WTC11 (cell line): Measurements from ENCODE around the gene SHISA9. TPM values are rescaled to one million over a fixed set of nuclear protein-coding genes. Genes with fewer than 3 reads are reported as not detected.
A peak's percentile ranks its signal among the peaks of the same experiment; 100 is the strongest.

Experiments used
- ATAC-seq: fragments of 200-7000 bp; cut with Tn5 transposase; 2 replicates; pipeline ENCODE4 v1.10.0; 2021; ENCODE audit warnings: mild to moderate bottlenecking, moderate library complexity
- CTCF ChIA-PET: fragments of 300-600 bp; sonication (Branson Sonifier 250); formaldehyde crosslinking; loops from one replicate; lab custom pipeline; 2021; ENCODE audit warnings: antibody characterized with exemption; lab: Charles Lee
- POLR2A ChIA-PET: fragments of 350-600 bp; sonication (Branson Sonifier 250); formaldehyde crosslinking; loops from one replicate; lab custom pipeline; 2021; ENCODE audit warnings: antibody characterized with exemption; lab: Charles Lee
- DNase-seq: peaks from one replicate; pipeline ENCODE4 v3.0.0; 2021; ENCODE audit warnings: low spot score
- H3K27ac Mint-ChIP-seq: 2 replicates; pipeline ENCODE4 v1.8.0; 2021; ENCODE audit warnings: mixed read lengths
- H3K27me3 Mint-ChIP-seq: 2 replicates; pipeline ENCODE4 v1.8.0; 2021; ENCODE audit warnings: low read depth, mild to moderate bottlenecking, moderate library complexity, mixed read lengths
- H3K36me3 Mint-ChIP-seq: 2 replicates; pipeline ENCODE4 v1.8.0; 2021; ENCODE audit warnings: mixed read lengths
- H3K4me1 Mint-ChIP-seq: 2 replicates; pipeline ENCODE4 v1.8.0; 2022; ENCODE audit warnings: mixed read lengths
- H3K4me3 Mint-ChIP-seq: 2 replicates; pipeline ENCODE4 v1.8.0; 2021; ENCODE audit warnings: mild to moderate bottlenecking, moderate library complexity, mixed read lengths
- H3K9me3 Mint-ChIP-seq: 2 replicates; pipeline ENCODE4 v1.8.0; 2021; ENCODE audit warnings: mixed read lengths
- CREM ChIP-seq: sonication (generic); formaldehyde crosslinking; IDR thresholded peaks from 2 replicates; pipeline ENCODE4 v1.8.1; 2022; ENCODE audit warnings: mild to moderate bottlenecking, missing genetic modification reagents, moderate library complexity
- EMX1 ChIP-seq: fragments of 250-450 bp; sonication (Bioruptor Pico); IDR thresholded peaks from 2 replicates; pipeline ENCODE4 v1.8.0; 2021; ENCODE audit warnings: mild to moderate bottlenecking
- JUN ChIP-seq: sonication (generic); formaldehyde crosslinking; IDR thresholded peaks from 2 replicates; pipeline ENCODE4 v1.8.0; 2023; ENCODE audit warnings: mild to moderate bottlenecking, missing genetic modification reagents
- SMAD3 ChIP-seq: sonication (generic); formaldehyde crosslinking; IDR thresholded peaks from 2 replicates; pipeline ENCODE4 v1.8.0; 2022; ENCODE audit warnings: missing genetic modification reagents, mild to moderate bottlenecking, borderline replicate concordance
- total RNA-seq: library from RNA; stranded (reverse); gene quantifications from 3 replicates; pipeline ENCODE4 v1.2.3, GENCODE V29; 2021
- TF ChIP-seq, protein P1 (sequence below): fragments of 250-450 bp; sonication (Bioruptor Pico); IDR thresholded peaks from 2 replicates; pipeline ENCODE4 v1.9.0; 2021; ENCODE audit warnings: mild to moderate bottlenecking
- TF ChIP-seq, protein P2 (sequence below): sonication (generic); formaldehyde crosslinking; IDR thresholded peaks from 2 replicates; pipeline ENCODE4 v1.8.1; 2023; ENCODE audit warnings: mild to moderate bottlenecking, missing genetic modification reagents, borderline replicate concordance
- TF ChIP-seq, protein P3 (sequence below): sonication (generic); formaldehyde crosslinking; IDR thresholded peaks from 2 replicates; pipeline ENCODE4 v1.8.0; 2022; ENCODE audit warnings: missing genetic modification reagents
- TF ChIP-seq, protein P4 (sequence below): sonication (generic); formaldehyde crosslinking; IDR thresholded peaks from 2 replicates; pipeline ENCODE4 v1.8.1; 2023; ENCODE audit warnings: mild to moderate bottlenecking, missing genetic modification reagents
- TF ChIP-seq, protein P5 (sequence below): sonication (generic); formaldehyde crosslinking; conservative IDR thresholded peaks from 2 replicates; pipeline ENCODE4 v1.8.1; 2022; ENCODE audit warnings: mild to moderate bottlenecking, missing genetic modification reagents
- TF ChIP-seq, protein P6 (sequence below): sonication (generic); formaldehyde crosslinking; IDR thresholded peaks from 2 replicates; pipeline ENCODE4 v1.8.0; 2022; ENCODE audit warnings: mild to moderate bottlenecking, missing genetic modification reagents

The SHISA9 gene
- total RNA-seq, 1 experiment from 2014 or later, result 37.5 TPM

DNA sequence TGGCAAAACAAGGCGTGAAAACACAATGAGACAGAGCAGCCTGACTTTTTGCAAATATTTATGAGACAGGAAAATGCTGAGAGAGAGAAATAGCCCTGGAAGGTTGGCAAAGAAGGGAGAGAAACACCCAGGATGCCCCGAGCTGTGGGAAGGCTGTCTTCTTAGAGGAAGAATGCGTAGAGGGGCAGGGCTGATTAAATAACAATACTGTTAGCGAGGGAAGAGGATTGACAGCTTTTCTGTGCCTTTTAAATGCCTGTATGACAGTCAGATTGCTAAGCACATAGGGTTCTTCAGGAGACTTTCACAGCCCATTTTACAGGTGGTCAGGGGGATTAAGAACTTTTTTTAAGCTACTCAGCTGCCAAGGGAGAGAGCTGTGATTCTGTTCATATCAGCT is 219.2 kb downstream of the SHISA9 start:
- H3K4me3 Mint-ChIP-seq, result no peak overlapping the region

DNA sequence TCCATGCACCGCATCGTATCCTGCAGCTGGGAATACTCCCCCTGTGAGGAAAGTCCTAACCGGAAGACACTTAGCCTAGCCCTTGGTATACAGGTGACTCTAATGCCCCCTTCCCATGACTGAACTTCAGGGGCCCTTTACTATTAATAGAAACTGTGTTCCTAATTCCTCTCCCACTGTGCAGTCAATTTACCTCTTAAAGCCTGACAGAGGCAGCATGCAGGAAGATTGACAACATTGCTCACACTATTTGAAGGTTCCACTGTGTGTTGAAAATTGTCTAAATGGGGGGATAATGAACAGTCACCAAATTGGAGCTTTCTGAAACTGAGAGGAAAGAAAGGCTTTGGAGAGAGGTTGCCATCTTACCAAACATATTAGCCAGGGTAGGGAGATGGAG is 222.6 kb downstream of the SHISA9 start:
- TF ChIP-seq EMX1 (CRISPR knock-in tag), result no peak
- TF ChIP-seq, protein P1, sequence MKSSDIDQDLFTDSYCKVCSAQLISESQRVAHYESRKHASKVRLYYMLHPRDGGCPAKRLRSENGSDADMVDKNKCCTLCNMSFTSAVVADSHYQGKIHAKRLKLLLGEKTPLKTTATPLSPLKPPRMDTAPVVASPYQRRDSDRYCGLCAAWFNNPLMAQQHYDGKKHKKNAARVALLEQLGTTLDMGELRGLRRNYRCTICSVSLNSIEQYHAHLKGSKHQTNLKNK, result no peak
- TF ChIP-seq CREM (CRISPR knock-in tag), result no peak
- TF ChIP-seq, protein P2, sequence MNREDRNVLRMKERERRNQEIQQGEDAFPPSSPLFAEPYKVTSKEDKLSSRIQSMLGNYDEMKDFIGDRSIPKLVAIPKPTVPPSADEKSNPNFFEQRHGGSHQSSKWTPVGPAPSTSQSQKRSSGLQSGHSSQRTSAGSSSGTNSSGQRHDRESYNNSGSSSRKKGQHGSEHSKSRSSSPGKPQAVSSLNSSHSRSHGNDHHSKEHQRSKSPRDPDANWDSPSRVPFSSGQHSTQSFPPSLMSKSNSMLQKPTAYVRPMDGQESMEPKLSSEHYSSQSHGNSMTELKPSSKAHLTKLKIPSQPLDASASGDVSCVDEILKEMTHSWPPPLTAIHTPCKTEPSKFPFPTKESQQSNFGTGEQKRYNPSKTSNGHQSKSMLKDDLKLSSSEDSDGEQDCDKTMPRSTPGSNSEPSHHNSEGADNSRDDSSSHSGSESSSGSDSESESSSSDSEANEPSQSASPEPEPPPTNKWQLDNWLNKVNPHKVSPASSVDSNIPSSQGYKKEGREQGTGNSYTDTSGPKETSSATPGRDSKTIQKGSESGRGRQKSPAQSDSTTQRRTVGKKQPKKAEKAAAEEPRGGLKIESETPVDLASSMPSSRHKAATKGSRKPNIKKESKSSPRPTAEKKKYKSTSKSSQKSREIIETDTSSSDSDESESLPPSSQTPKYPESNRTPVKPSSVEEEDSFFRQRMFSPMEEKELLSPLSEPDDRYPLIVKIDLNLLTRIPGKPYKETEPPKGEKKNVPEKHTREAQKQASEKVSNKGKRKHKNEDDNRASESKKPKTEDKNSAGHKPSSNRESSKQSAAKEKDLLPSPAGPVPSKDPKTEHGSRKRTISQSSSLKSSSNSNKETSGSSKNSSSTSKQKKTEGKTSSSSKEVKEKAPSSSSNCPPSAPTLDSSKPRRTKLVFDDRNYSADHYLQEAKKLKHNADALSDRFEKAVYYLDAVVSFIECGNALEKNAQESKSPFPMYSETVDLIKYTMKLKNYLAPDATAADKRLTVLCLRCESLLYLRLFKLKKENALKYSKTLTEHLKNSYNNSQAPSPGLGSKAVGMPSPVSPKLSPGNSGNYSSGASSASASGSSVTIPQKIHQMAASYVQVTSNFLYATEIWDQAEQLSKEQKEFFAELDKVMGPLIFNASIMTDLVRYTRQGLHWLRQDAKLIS, result no peak
- TF ChIP-seq, protein P3, sequence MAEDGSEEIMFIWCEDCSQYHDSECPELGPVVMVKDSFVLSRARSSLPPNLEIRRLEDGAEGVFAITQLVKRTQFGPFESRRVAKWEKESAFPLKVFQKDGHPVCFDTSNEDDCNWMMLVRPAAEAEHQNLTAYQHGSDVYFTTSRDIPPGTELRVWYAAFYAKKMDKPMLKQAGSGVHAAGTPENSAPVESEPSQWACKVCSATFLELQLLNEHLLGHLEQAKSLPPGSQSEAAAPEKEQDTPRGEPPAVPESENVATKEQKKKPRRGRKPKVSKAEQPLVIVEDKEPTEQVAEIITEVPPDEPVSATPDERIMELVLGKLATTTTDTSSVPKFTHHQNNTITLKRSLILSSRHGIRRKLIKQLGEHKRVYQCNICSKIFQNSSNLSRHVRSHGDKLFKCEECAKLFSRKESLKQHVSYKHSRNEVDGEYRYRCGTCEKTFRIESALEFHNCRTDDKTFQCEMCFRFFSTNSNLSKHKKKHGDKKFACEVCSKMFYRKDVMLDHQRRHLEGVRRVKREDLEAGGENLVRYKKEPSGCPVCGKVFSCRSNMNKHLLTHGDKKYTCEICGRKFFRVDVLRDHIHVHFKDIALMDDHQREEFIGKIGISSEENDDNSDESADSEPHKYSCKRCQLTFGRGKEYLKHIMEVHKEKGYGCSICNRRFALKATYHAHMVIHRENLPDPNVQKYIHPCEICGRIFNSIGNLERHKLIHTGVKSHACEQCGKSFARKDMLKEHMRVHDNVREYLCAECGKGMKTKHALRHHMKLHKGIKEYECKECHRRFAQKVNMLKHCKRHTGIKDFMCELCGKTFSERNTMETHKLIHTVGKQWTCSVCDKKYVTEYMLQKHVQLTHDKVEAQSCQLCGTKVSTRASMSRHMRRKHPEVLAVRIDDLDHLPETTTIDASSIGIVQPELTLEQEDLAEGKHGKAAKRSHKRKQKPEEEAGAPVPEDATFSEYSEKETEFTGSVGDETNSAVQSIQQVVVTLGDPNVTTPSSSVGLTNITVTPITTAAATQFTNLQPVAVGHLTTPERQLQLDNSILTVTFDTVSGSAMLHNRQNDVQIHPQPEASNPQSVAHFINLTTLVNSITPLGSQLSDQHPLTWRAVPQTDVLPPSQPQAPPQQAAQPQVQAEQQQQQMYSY (CRISPR knock-in tag), result no peak
- TF ChIP-seq, protein P4, sequence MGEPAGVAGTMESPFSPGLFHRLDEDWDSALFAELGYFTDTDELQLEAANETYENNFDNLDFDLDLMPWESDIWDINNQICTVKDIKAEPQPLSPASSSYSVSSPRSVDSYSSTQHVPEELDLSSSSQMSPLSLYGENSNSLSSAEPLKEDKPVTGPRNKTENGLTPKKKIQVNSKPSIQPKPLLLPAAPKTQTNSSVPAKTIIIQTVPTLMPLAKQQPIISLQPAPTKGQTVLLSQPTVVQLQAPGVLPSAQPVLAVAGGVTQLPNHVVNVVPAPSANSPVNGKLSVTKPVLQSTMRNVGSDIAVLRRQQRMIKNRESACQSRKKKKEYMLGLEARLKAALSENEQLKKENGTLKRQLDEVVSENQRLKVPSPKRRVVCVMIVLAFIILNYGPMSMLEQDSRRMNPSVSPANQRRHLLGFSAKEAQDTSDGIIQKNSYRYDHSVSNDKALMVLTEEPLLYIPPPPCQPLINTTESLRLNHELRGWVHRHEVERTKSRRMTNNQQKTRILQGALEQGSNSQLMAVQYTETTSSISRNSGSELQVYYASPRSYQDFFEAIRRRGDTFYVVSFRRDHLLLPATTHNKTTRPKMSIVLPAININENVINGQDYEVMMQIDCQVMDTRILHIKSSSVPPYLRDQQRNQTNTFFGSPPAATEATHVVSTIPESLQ (CRISPR knock-in tag), result no peak
- no peaks in the 10 kb centered on the region; the same call in 1 of the 2 replicates for H3K27me3 Mint-ChIP-seq
- peaks cover 48% of the 10 kb centered on the region for H3K4me1 Mint-ChIP-seq
- no peak overlapping the region for H3K4me3 Mint-ChIP-seq
- POLR2A ChIA-PET, result no interaction called here
- CTCF ChIA-PET, result interaction anchor here (1.1 kb wide), 2 partner anchors 14 to 225 kb away, joined by 3 read pairs; no protein-coding TSS in a partner anchor
- peaks cover 19% of the 10 kb centered on the region for H3K36me3 Mint-ChIP-seq
- H3K9me3 Mint-ChIP-seq, result peaks cover 19% of the 10 kb centered on the region
- ATAC-seq (no peak), DNase-seq (no peak)
- H3K27ac Mint-ChIP-seq, result no peak overlapping the region

More for the DNA sequence above, 219.2 kb downstream of the SHISA9 start:
- POLR2A ChIA-PET, result no interaction called here
- H3K9me3 Mint-ChIP-seq, result peaks cover 22% of the 10 kb centered on the region
- TF ChIP-seq, protein P5, sequence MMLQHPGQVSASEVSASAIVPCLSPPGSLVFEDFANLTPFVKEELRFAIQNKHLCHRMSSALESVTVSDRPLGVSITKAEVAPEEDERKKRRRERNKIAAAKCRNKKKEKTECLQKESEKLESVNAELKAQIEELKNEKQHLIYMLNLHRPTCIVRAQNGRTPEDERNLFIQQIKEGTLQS, result no peak
- TF ChIP-seq, protein P6, sequence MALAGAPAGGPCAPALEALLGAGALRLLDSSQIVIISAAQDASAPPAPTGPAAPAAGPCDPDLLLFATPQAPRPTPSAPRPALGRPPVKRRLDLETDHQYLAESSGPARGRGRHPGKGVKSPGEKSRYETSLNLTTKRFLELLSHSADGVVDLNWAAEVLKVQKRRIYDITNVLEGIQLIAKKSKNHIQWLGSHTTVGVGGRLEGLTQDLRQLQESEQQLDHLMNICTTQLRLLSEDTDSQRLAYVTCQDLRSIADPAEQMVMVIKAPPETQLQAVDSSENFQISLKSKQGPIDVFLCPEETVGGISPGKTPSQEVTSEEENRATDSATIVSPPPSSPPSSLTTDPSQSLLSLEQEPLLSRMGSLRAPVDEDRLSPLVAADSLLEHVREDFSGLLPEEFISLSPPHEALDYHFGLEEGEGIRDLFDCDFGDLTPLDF (CRISPR knock-in tag), result no peak
- TF ChIP-seq JUN (CRISPR knock-in tag) (no peak), SMAD3 (CRISPR knock-in tag) (no peak)
- peak overlapping the region; percentile 64; the same call in 1 of the 2 replicates for H3K27ac Mint-ChIP-seq
- no peak for DNase-seq
- peaks cover 18% of the 10 kb centered on the region for H3K36me3 Mint-ChIP-seq
- CTCF ChIA-PET, result interaction anchor here (0.9 to 2.3 kb wide), 5 partner anchors 10 to 222 kb away, joined by 3 to 10 read pairs (median 4); no protein-coding TSS in a partner anchor
- ATAC-seq, result peak; percentile 83
- H3K27me3 Mint-ChIP-seq, result no peaks in the 10 kb centered on the region
- peaks cover 48% of the 10 kb centered on the region for H3K4me1 Mint-ChIP-seq
